ENCODE results near the gene PHACTR3.

DNA sequence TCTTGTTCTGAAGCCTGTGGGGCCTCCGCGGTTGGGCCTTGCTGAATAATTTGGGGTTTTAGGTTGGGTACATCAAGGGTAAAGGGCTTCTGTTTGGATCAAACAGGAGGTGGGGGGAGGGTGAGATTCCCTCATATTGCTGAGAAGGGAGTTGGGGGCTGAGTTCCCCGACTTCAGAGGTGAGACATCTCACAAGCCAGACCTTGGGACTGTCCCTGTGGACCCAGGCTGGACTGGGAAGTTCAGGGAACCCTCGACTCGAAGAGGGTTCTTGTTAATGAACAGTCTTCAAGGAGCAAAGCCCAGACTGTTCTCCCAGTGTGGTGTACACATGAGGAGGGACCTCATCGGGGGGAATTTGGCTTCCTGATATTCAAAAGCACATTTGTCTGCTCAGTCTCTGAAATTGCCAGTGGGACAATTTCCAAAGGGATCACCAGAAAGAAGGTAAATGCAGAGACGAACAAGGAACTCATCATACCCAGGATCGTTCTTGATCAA is 210.6 kb downstream of the PHACTR3 start:
- TF ChIP-seq, protein P1, sequence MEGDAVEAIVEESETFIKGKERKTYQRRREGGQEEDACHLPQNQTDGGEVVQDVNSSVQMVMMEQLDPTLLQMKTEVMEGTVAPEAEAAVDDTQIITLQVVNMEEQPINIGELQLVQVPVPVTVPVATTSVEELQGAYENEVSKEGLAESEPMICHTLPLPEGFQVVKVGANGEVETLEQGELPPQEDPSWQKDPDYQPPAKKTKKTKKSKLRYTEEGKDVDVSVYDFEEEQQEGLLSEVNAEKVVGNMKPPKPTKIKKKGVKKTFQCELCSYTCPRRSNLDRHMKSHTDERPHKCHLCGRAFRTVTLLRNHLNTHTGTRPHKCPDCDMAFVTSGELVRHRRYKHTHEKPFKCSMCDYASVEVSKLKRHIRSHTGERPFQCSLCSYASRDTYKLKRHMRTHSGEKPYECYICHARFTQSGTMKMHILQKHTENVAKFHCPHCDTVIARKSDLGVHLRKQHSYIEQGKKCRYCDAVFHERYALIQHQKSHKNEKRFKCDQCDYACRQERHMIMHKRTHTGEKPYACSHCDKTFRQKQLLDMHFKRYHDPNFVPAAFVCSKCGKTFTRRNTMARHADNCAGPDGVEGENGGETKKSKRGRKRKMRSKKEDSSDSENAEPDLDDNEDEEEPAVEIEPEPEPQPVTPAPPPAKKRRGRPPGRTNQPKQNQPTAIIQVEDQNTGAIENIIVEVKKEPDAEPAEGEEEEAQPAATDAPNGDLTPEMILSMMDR (IDR thresholded peaks at IDR 0.05 in 2 of 3, conservative IDR thresholded peaks at IDR 0.05 in 1 of 3; ENCODE audit: borderline replicate concordance in 1 of 3, insufficient read depth in 1 of 3, low read depth in 2 of 3, low read length in 2 of 3): no peak
- TF ChIP-seq SP1 (IDR thresholded peaks at IDR 0.05; ENCODE audit: low read depth) (no peak), TCF7L2 (IDR thresholded peaks at IDR 0.05; ENCODE audit: borderline replicate concordance, extremely low read depth, insufficient read depth, insufficient read length) (no peak), POLR2A (IDR thresholded peaks at IDR 0.05; ENCODE audit: borderline replicate concordance, extremely low read depth, insufficient read depth, insufficient read length) (no peak), EZH2 (IDR thresholded peaks at IDR 0.05) (no peak), POLR2AphosphoS5 (IDR thresholded peaks at IDR 0.05; ENCODE audit: low read depth, low read length) (no peak)
- TF ChIP-seq, protein P2, sequence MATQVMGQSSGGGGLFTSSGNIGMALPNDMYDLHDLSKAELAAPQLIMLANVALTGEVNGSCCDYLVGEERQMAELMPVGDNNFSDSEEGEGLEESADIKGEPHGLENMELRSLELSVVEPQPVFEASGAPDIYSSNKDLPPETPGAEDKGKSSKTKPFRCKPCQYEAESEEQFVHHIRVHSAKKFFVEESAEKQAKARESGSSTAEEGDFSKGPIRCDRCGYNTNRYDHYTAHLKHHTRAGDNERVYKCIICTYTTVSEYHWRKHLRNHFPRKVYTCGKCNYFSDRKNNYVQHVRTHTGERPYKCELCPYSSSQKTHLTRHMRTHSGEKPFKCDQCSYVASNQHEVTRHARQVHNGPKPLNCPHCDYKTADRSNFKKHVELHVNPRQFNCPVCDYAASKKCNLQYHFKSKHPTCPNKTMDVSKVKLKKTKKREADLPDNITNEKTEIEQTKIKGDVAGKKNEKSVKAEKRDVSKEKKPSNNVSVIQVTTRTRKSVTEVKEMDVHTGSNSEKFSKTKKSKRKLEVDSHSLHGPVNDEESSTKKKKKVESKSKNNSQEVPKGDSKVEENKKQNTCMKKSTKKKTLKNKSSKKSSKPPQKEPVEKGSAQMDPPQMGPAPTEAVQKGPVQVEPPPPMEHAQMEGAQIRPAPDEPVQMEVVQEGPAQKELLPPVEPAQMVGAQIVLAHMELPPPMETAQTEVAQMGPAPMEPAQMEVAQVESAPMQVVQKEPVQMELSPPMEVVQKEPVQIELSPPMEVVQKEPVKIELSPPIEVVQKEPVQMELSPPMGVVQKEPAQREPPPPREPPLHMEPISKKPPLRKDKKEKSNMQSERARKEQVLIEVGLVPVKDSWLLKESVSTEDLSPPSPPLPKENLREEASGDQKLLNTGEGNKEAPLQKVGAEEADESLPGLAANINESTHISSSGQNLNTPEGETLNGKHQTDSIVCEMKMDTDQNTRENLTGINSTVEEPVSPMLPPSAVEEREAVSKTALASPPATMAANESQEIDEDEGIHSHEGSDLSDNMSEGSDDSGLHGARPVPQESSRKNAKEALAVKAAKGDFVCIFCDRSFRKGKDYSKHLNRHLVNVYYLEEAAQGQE (IDR thresholded peaks at IDR 0.05; ENCODE audit: low read depth): no peak

All from HCT116 (cell line).